Measurements from ENCODE around the gene MAML3. TPM values are rescaled to one million over a fixed set of nuclear protein-coding genes. Genes with fewer than 3 reads are reported as not detected.

Gene MAML3
- 0.21 and 0.43 TPM in 2 replicates for total RNA-seq
- 1.7 TPM for polyA plus RNA-seq (2012)

DNA sequence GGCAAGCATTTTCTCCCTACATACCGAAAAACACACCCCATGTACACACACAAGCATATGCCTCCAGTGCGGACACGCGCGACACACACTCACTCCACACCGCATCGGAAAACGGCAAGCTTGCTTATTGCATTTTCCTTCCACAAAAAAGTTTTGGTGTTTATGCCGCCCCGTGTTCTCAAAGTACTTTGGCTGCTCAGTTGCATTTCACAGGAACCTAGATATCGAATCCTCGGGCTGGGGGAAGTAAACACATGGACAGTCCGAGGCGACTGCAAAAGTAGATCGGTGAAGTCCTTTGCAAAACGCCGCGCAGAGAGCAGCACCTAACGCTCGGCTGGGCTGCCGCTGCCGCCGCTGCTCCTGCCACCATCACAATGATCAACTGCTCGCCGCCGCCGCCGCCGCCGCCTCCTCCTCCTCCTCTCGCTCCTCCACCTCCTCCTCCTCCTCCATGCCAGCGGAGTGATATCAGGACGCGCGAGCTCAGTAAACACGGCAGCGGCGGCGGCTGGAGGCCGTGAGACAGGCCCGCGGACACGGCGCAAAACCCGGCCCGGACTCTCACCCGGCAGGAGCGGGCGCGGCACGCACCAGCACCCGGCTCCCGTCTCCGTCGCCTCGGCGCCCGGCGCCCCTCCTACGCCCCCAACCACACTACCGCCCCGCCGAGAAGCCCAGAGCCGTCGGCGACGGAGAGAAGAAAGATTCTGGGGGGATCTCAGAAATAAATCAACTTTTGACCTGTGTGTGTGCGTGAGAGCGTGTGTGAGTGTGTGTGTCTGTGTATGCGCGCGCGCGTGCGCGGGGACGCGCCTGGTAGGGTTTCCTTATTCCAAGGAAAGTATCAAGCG, at the start of gene MAML3:
TSS of gene MAML3 (minus strand) at position 467 of the 854 bp plus-strand sequence. CDS start 857 bp downstream, outside the sequence.
- DNase-seq (ENCODE audit: low read depth) = peak; percentile 94

- no peak for DNase-seq (ENCODE audit: low read depth)
Observed at GRCh38 chr4:140198942-140199341, 45.0 kb upstream of the MAML3 start.

GRCh38 chr4:140195806-140196205, 41.8 kb upstream of the MAML3 start:
- no peak for DNase-seq (ENCODE audit: low read depth)

DNA sequence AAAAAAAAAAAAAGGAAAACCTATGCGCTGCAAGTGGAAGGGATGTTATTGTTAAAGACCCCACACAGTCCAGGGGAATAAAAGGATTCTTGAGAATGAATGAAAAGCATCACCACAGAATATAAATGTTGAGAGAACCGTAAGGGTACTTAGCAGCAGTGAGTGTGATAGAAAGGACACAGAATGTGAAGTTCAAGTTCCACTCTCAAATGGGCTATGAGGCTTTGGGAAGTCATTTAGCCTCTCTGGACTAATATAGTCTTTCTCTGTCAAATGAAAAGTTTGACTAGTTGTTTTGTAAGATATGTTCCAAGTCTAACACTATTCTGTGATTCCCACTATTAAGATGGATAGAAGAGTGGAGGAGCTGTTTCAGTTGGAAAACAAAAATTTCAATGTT, 35.8 kb upstream of the MAML3 start:
- DNase-seq (ENCODE audit: low read depth) = no peak

GRCh38 chr4:140188975-140189374, 35.0 kb upstream of the MAML3 start:
- DNase-seq (ENCODE audit: low read depth) = no peak

DNA sequence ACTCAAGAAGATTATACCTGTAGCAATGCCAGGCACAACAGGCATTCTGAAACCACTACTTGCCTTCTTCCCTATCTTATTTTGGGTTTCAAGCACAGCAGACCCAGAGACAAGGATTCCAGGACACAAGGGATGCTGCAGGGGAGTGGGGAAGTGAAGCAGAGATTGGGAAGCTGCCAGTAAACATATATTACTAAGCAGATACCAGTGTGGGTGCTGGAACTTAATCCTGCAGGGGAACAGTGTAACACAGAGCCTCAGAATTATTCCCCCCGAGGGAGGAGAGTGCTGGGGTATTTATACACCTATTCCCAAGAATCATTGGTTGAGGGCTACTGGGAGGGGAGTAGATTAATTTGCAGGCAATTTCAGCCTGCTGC, 33.3 kb upstream of the MAML3 start:
- DNase-seq (ENCODE audit: low read depth) = no peak

- peak; percentile 28 for DNase-seq (ENCODE audit: low read depth)
Observed at GRCh38 chr4:140186651-140187315, 32.8 kb upstream of the MAML3 start.

DNA sequence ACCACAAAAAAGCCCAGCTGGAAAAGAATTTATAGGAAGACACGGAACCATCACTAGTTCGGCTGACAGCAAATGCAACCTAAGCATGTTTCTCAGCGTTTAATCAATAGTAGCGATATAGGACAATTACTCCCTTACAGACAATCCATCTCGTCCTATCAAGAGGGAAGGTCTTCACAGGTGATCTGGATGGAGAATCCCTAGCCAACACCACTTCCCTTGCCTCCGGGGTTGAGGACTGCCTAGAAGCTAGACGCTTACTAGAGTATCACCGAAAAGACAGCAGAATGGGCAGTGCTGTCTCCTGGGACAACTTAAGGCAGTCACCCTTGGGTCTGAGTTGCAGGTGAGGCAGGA, 32.1 kb upstream of the MAML3 start:
- DNase-seq (ENCODE audit: low read depth) = no peak

- DNase-seq (ENCODE audit: low read depth) = no peak
Observed at GRCh38 chr4:140185412-140186081, 31.6 kb upstream of the MAML3 start.

GRCh38 chr4:140183270-140183669, 29.3 kb upstream of the MAML3 start:
- DNase-seq (ENCODE audit: low read depth) = no peak

GRCh38 chr4:140180577-140180976, 26.6 kb upstream of the MAML3 start:
- no peak for DNase-seq (ENCODE audit: low read depth)

DNA sequence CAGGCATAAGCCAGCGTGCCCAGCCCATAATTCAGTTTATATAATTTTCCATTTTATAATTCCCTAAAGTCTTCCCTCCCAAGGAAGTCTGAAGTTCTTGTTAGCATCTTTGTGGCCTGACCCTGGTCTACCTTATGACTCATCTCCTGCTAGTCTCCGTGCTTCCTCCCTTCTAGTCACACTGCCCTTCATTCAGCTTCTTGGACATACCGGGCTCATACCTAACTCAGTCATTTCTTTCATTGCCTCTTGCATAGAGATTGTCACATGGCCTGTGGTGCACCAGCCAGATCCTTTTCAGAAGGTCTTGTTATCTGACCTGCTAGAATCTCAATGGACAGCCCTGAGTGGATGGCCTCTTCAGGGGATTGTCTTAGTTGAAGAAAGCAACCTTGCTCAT, 22.8 kb upstream of the MAML3 start:
- DNase-seq (ENCODE audit: low read depth) = no peak

DNA sequence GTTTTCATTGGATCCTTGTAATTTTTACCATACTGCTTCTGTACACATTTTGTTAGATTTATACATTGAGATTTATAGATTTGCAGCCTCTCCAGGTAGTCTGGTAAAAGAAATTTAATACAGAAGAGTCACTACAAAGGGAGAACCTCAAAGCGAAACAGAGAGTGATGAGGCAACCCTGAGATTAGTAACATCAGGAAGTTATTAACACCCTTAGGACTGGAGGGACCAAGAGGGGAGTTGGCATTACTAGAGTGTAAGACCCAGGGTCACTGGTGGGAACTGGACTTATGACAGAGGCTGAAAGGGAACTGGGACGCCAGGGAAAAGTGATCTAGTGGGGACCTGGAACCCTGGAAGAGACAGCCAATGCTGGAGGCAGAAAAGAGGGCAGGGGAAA, 20.6 kb upstream of the MAML3 start:
- DNase-seq (ENCODE audit: low read depth) = no peak

DNA sequence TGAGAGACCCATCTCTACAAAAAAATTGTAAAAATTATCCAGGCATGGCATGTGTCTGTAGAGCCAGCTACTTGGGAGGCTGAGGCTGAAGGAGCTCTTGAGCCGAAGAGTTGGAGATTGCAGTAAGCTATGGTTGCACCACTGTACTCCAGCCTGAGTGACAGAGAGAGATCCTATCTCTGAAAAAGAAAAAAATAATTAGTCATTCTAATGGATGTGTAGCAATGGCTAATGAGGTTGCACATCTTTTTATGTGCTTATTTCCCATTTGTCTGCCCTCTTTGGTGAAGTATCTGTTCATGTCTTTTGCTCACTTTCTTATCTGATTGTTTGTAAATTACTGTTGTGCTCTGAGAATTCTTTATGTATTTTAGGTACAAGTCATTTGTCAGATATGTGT, 19.0 kb upstream of the MAML3 start:
- no peak for DNase-seq (ENCODE audit: low read depth)

- DNase-seq (ENCODE audit: low read depth) = no peak
Observed at GRCh38 chr4:140170299-140170698, 16.3 kb upstream of the MAML3 start.

DNA sequence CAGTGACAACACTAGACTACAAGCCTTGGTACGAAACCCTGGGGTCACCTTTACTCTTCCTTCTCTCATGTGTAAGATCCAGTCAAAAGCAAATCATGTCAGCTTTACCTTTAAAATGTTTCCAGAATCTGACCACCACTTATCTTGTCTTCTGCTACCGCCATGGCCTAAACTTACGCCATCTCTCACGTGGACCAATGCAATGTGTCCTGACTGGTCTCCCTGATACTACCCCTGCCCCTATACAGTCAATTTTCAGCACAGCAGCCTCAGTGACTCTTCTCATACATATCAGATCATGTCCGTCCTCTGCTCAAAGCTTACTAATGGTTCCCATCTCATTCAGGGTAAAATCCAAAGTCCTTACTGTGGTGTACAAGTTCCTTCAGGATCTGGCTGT, 15.0 kb upstream of the MAML3 start:
- DNase-seq (ENCODE audit: low read depth) = no peak

DNA sequence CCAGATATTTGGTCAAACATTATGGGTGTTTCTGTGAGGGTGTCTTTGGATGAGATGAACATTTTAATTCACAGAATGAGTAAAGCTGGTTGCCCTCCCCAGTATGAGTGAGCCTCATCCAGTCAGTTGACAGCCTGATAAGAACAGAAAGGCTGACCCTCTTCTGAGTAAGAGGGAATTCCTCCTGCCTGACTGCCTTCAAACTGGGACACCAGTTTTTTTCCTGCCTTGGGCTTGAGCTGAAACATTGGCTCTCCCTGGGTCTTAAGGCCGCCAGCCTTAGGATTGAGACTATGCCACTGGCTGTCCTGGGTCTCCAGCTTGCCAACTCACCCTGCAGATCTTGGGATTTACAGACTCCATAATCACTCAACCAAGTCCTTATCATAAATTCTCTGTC, 14.5 kb upstream of the MAML3 start:
- DNase-seq (ENCODE audit: low read depth) = no peak

DNA sequence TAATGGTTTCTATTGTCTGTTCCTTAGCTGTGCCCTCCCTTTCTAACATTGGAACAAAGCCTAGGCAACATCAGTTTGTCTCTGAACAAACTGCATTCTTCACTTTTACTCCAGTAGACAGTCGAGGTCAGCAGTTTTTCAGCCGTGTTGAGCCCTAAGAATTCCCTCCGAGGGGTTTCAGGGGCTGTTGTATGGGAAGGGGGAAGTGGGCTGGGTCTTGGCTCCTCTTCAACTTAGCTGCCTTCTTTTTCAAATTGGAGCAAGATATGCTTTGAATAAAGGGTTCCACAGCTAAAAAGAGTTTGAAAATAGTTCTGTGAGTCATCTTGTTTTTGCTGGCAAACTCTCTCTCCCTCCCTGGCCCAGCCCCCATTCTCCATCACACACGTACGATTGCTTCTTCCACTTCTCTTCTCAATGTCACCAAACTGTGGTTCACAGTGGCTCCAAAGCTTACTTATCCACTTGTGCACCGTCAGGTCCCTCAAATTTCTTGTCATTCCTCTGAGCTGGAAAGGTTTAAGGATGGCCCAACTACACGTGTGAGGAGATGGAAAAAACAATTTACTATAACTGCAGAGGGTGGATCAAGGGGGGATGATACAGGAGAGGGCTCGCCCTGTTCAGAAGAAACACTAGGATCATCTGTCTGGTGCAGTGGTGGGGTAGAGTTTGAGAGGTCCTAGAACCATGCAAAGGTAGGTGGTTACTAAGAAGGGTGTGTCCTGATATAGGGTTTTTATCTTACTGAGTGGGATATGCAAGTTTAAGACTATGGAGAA, 9.2 kb upstream of the MAML3 start:
- DNase-seq (ENCODE audit: low read depth) = no peak

DNA sequence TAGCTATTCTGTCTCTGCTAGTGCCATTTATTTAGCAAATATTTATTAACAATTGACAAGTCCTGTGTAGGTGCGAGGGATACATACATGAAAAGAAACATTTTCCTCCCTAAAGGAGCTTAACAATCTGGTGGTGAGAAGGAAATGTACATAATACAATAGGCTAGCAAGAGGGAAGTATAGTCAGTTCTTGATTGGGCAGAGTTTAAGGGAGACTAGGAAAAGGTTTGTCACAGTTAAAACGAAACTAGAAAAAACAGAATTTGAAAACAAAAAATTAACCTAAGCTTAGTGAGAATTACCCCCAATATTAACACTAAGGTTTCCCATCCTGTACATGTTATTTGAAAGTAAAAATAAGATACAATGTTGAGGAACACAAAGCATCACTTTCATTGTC, 8.6 kb upstream of the MAML3 start:
- DNase-seq (ENCODE audit: low read depth) = no peak

- DNase-seq (ENCODE audit: low read depth) = peak; percentile 28
Observed at GRCh38 chr4:140158365-140159030, 4.5 kb upstream of the MAML3 start.

- DNase-seq (ENCODE audit: low read depth) = no peak
Observed at GRCh38 chr4:140157341-140157740, 3.4 kb upstream of the MAML3 start.
